IMR-90 (cell line): ENCODE data around the gene IFIT3.

ENCODE experiments used
- BHLHE40 ChIP-seq: fragments of 150-350 bp; IDR thresholded peaks from 2 replicates; pipeline ENCODE4 v1.6.1; 2016; ENCODE audit warnings: mild to moderate bottlenecking, low read depth, low read length
- CTCF ChIP-seq: conservative IDR thresholded peaks from 2 replicates; pipeline ENCODE4 v1.5.1; 2012; ENCODE audit warnings: mild to moderate bottlenecking, low read depth, low read length, improper control_type of control experiment
- MAFK ChIP-seq: IDR thresholded peaks from 2 replicates; pipeline ENCODE4 v1.6.1; 2012; ENCODE audit warnings: low read depth, low read length, improper control_type of control experiment
- RAD21 ChIP-seq: IDR thresholded peaks from 2 replicates; pipeline ENCODE4 v1.6.1; 2012; ENCODE audit warnings: low read length, improper control_type of control experiment
- RFX5 ChIP-seq: IDR thresholded peaks from 2 replicates; pipeline ENCODE4 v1.8.0; 2012; ENCODE audit warnings: low read depth, mild to moderate bottlenecking, low read length, moderate library complexity
- USF2 ChIP-seq: fragments of 150-350 bp; IDR thresholded peaks from 2 replicates; pipeline ENCODE4 v1.6.1; 2017; ENCODE audit warnings: mild to moderate bottlenecking, antibody characterized with exemption, low read length, low read depth

- TF ChIP-seq CTCF = no peak
- no peak for TF ChIP-seq RFX5
- no peak for TF ChIP-seq USF2
- TF ChIP-seq MAFK = no peak
- TF ChIP-seq RAD21 = no peak
- TF ChIP-seq BHLHE40 = no peak
Measured at GRCh38 chr10:89308266-89308665, 19.5 kb upstream of the IFIT3 start.
